HG02938 (cell line): Measurements from ENCODE around the gene BRCA1.
"Not testable (repeated sequence)": the region's sequence is repeated elsewhere in the genome, so short reads cannot be mapped to it uniquely, and the experiment has no call there.

Experiments used
- ATAC-seq: cut with Tn5 transposase; IDR thresholded peaks from one replicate; pipeline ENCODE4 v1.9.1; 2021; ENCODE audit warnings: mild to moderate bottlenecking, moderate library complexity; ENCODE audit not compliant: unreplicated experiment

BRCA1 gene

DNA sequence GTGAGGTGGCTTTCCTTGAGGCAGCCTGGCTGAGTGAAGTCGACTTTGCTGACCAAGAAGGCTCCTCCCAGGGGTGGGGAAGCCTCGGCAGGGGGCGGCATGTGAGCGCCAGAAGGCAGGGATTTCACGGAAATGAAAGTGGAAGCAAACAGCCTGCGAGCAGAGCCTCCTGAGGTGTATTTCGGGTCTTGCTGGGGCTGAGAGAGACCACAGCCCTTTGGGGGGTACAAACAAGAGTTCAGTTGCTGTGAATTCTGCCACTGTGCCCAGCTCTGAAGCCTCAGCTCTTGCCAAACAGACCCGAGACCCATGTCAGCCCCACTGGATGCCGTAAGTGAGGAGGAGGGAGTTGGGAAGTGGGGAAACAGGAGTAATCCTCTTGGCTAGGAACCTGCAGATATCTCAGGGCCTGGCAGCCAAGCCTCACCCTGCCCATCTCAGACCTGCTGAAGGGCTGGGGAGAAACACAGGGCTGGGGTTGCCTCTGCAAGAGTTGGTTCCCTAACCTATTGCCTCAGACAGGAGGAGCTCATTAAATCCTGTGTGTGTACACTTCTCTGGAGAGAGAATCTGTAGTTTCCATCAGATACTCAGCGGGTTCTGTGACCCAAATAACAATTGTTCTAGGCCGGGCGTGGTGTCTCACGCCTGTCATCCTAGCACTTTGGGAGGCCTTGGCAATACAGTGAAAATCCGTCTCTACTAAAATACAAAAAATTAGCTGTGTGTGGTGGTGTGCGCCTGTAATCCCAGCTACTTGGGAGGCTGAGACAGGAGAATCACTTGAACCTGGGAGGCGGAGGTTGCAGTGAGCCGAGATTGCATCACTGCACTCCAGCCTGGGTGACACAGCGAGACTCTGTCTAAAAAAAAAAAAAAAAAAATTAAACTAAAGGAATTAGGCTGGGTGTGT, 118.3 kb downstream of the BRCA1 start, which contains the start of gene IFI35:
Gene IFI35 (plus strand): TSS at position 146 of the 913 bp plus-strand sequence. CDS start 164 bp downstream, at position 310.
- peak; percentile 76 for ATAC-seq

DNA sequence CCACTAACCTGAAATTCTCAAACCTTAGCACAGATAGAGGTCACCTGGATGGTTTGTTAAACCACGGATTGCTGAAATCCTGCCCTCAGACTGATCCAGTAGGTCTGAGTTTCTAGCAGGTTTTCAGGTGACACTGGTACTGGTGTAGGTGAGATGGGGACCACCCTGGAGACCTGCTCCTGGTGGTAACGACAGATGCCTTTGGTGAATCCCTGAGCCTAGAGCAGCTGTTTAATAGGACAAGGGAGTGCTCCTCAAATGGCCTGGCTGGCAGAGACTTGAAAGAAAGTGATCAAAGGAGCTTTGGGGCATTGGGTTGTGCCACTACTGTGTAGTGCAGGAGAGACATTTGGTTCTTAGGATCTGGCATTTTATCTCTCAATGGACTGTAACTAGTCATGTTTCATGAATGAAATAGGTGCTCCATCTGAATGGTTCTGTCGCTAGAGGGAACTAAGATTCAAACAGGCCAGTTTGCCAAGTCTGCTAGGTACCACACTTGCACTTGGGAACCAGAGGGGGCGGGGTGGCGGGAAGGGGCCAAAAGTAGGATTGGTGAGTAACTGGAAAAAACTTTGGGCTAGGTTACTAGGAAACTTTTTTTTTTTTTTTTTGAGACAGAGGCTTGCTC, 121.5 kb downstream of the BRCA1 start:
- no peak for ATAC-seq

DNA sequence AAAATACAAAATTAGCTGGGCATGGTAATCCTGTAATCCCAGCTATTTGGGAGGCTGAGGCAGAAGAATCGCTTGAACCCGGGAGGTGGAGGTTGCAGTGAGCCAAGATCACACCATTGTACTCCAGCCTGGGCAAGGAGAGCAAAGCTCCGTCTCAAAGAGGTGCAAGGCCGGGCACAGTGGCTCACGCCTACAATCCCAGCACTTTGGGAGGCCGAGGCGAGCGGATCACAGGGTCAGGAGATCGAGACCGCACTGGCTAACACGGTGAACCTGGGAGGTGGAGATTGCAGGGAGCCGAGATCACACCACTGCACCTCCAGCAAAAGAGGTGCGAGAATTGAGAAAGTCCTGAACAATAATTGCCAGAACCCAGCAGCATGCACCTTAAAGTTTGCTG, 124.3 kb downstream of the BRCA1 start:
- ATAC-seq, result not testable (repeated sequence)

DNA sequence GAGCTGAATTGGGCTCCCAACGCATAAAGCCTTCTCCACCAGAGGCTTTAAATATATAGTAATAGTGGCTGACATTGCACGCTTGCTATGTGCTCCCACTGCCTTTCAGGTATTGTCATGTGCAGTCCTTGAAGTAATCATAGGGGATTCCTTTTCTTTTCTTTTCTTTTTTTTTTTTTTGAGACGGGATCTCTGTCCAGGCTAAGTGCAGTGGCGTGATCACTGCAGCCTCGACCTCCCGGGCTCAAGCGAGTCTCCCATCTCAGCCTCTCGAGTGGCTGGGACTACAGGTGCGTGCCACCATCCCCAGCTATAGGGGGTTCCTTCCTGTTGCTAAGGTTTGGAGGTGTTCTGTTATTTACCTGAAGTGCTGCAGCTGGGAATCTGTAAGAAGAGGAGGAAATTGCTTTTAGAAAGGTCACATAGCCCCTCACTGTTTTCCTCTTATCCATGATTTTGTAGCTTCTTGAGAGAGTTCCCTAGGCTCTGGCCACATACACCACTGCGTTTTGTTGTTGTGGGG, 126.1 kb downstream of the BRCA1 start:
- no peak for ATAC-seq

DNA sequence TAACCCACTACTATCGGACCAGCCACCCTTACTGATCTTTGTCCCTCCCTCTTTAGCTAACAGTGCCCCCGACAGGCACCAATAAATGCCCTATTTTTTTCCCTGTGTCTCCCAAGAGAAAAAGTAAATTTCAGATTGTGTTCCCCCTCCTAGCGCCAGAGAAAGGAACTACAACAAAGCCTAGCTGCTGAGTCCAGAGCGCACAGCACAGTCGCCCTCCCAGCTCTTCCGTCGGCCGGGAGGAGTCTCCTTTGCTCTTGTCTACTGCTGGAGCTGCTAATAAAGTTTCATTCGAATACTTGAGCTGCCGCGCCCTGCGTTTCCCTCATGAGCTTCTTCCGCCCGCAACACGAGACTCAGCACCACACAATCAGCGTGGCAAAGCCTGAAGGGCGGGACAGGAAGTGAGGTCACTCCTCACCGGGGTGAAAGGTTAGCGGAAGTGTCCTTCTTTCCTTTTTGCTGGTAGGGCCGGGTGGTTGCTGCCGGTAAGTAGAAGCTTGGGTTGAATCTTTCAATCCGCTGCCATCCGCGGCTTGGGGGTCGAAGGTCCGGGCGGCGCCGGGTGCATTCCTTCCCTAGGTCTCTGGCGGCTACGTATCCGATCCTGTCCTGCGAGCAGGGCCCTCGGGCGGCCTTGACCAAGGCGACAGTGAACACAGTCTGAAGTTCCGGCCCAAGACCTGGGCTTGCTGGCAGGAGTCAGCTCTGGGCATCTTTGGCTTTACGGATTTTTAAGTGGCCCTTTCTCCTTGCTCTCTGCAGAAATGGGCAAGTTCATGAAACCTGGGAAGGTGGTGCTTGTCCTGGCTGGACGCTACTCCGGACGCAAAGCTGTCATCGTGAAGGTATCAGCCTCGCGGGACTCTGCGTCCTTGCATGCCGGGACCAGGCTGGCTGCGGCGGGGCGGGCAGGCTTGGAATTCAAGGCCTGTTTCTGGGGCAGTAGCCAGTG, 126.9 kb downstream of the BRCA1 start, which contains the start of gene RPL27:
Gene RPL27 (plus strand): TSS at position 436 of the 955 bp plus-strand sequence. CDS start 332 bp downstream, at position 768.
- peak; percentile 91 for ATAC-seq

DNA sequence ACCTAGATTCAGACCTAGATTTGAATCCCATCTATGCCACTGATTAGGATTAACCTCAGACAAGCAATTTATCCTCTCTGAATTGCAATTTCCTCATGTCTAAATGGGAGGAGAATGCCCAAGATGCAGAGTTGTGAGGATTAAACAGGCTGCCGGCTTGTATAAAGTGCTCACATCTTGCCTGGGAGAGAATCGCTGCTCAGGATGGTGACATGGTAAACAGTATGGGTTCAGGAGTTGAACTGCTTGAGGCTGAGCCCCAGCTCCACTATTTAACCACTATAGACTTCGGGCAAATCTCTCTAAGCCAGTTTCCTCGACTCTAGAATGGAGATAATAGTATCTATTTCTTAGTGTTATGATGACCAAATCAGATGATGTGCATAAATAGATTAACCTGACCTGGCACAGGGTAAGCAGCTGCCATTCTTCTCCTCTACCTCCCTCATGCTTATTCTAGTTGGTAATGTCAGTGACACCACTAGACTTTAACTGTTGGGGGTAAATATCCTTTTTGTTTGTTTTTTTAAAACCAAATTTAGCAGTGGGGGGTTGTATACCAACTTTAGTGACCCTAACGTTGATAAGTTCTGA, 127.7 kb downstream of the BRCA1 start:
- no peak for ATAC-seq
